H1 (cell line): ENCODE measurements around the gene PDIA5. TPM values are rescaled to one million over a fixed set of nuclear protein-coding genes. Genes with fewer than 3 reads are reported as not detected.

Source experiments
- CTCF ChIA-PET: fragments of 300-600 bp; sonication (Branson Sonifier 250); formaldehyde crosslinking; loops from one replicate; lab custom pipeline; 2021; ENCODE audit not compliant: partially characterized antibody; lab: Charles Lee
- POLR2A ChIA-PET: fragments of 300-600 bp; sonication (Branson Sonifier 250); formaldehyde crosslinking; loops from one replicate; lab custom pipeline; 2021; ENCODE audit warnings: inconsistent platforms; ENCODE audit not compliant: partially characterized antibody; lab: Charles Lee
- DNase-seq, 2 experiments: peaks; one replicate each; pipeline versions ENCODE4 v3.0.0 to v3.0.0-alpha.2; 2010 to 2022; ENCODE audit warnings: low spot score in 2 of 2, low read depth in 1 of 2, mixed read lengths in 1 of 2
- FAIRE-seq: peaks from 2 replicates; lab custom pipeline; 2011; peaks lifted over from hg19 to GRCh38; lab: Jason Lieb, UNC
- H2AFZ ChIP-seq: 2 replicates; pipeline ENCODE4 v1.8.1; 2012; ENCODE audit warnings: low read length, inconsistent platforms
- H2AK5ac ChIP-seq: 2 replicates; pipeline ENCODE4 v1.6.1; 2013; ENCODE audit warnings: low read depth, low read length
- H2BK120ac ChIP-seq: replicated peaks from 2 replicates; pipeline ENCODE3; 2013; ENCODE audit warnings: low read depth, low read length, inconsistent platforms
- H2BK12ac ChIP-seq: 2 replicates; pipeline ENCODE4 v1.6.1; 2013; ENCODE audit warnings: low read depth, low read length
- H2BK15ac ChIP-seq: 2 replicates; pipeline ENCODE4 v1.6.1; 2013; ENCODE audit warnings: low read length
- H2BK20ac ChIP-seq: 2 replicates; pipeline ENCODE4 v1.6.1; 2013; ENCODE audit warnings: low read length
- H2BK5ac ChIP-seq: 2 replicates; pipeline ENCODE4 v1.6.1; 2013; ENCODE audit warnings: low read depth, low read length
- H3K14ac ChIP-seq: 2 replicates; pipeline ENCODE4 v1.6.1; 2013; ENCODE audit warnings: inconsistent platforms; ENCODE audit not compliant: insufficient read length
- H3K18ac ChIP-seq: 2 replicates; pipeline ENCODE4 v1.6.1; 2013; ENCODE audit warnings: low read length; ENCODE audit errors: extremely low read depth
- H3K23ac ChIP-seq: 2 replicates; pipeline ENCODE4 v1.6.1; 2013; ENCODE audit warnings: inconsistent platforms; ENCODE audit not compliant: insufficient read length
- H3K23me2 ChIP-seq: 2 replicates; pipeline ENCODE4 v1.6.1; 2013; ENCODE audit warnings: low read depth, low read length
- H3K27ac ChIP-seq: 2 replicates; pipeline ENCODE4 v1.6.1; 2011; ENCODE audit warnings: low read depth, low read length, inconsistent platforms
- H3K27me3 ChIP-seq, 4 experiments: replicated peaks in 1 of 4; 1 replicate in 1 of 4; 2 replicates in 3 of 4; pipeline versions ENCODE4 v1.6.1 to v1.8.1; 2011 to 2013; ENCODE audit warnings: low read length in 3 of 4, mild to moderate bottlenecking in 3 of 4, inconsistent platforms in 2 of 4, mixed read lengths in 2 of 4, moderate library complexity in 1 of 4; ENCODE audit not compliant: control insufficient read depth in 3 of 4, insufficient read depth in 3 of 4; ENCODE audit errors: extremely low read depth in 1 of 4
- H3K36me3 ChIP-seq, 4 experiments: 2 replicates each; pipeline versions ENCODE4 v1.6.1 to v1.8.1; 2011 to 2013; ENCODE audit warnings: mild to moderate bottlenecking in 4 of 4, low read length in 3 of 4, moderate library complexity in 2 of 4, control low read depth in 1 of 4, inconsistent platforms in 1 of 4; ENCODE audit not compliant: insufficient read depth in 4 of 4, control insufficient read depth in 2 of 4
- H3K4ac ChIP-seq: replicated peaks from 2 replicates; pipeline ENCODE3; 2013; ENCODE audit warnings: low read length, low read depth, mixed read lengths, inconsistent platforms; ENCODE audit not compliant: insufficient read length
- H3K4me1 ChIP-seq, 4 experiments: replicated peaks in 1 of 4; 1 replicate in 1 of 4; 2 replicates in 3 of 4; pipeline versions ENCODE4 v1.6.1 to v1.8.1; 2011 to 2013; ENCODE audit warnings: low read length in 3 of 4, inconsistent platforms in 2 of 4, mixed read lengths in 1 of 4; ENCODE audit not compliant: insufficient read depth in 4 of 4, control insufficient read depth in 3 of 4
- H3K4me2 ChIP-seq, 2 experiments: 2 replicates each; pipeline versions ENCODE4 v1.6.1 to v1.8.1; 2011 to 2013; ENCODE audit warnings: low read depth in 2 of 2, low read length in 2 of 2, control low read depth in 1 of 2, inconsistent platforms in 1 of 2, mild to moderate bottlenecking in 1 of 2; ENCODE audit not compliant: insufficient read depth in 1 of 2
- H3K4me3 ChIP-seq, 4 experiments: fragments of 200-600, 300-600 bp in 1 of 4; sonication (generic), shearing (Covaris generic), sonication (Bioruptor Twin) in 1 of 4; 2 replicates each; pipeline versions ENCODE4 v1.5.1 to v1.8.1; 2011 to 2016; ENCODE audit warnings: low read length in 4 of 4, low read depth in 3 of 4, control low read depth in 2 of 4, inconsistent platforms in 2 of 4, mild to moderate bottlenecking in 2 of 4, mixed read lengths in 1 of 4, moderate library complexity in 1 of 4; ENCODE audit not compliant: insufficient read depth in 2 of 4; ENCODE audit errors: extremely low read depth in 1 of 4
- H3K56ac ChIP-seq: replicated peaks from 2 replicates; pipeline ENCODE3; 2013; ENCODE audit warnings: low read depth, mild to moderate bottlenecking, mixed read lengths, low read length, inconsistent platforms; ENCODE audit not compliant: insufficient read length
- H3K79me1 ChIP-seq: 2 replicates; pipeline ENCODE4 v1.6.1; 2013; ENCODE audit warnings: low read depth, low read length, control low read depth
- H3K79me2 ChIP-seq, 2 experiments: 2 replicates each; pipeline versions ENCODE4 v1.6.1 to v1.8.1; 2012 to 2013; ENCODE audit warnings: low read length in 2 of 2, mild to moderate bottlenecking in 2 of 2, inconsistent platforms in 1 of 2; ENCODE audit not compliant: insufficient read depth in 2 of 2, control insufficient read depth in 1 of 2
- H3K9ac ChIP-seq, 4 experiments: replicated peaks in 1 of 4; 1 replicate in 1 of 4; 2 replicates in 3 of 4; pipeline versions ENCODE4 v1.6.1 to v1.8.1; 2011 to 2013; ENCODE audit warnings: low read depth in 3 of 4, low read length in 3 of 4, control low read depth in 2 of 4, mild to moderate bottlenecking in 2 of 4, moderate library complexity in 2 of 4, inconsistent platforms in 1 of 4; ENCODE audit errors: extremely low read depth in 1 of 4
- H3K9me3 ChIP-seq, 2 experiments: 2 replicates each; pipeline versions ENCODE4 v1.6.1 to v1.8.1; 2012 to 2013; ENCODE audit warnings: mild to moderate bottlenecking in 2 of 2, moderate library complexity in 2 of 2, control low read depth in 1 of 2, inconsistent platforms in 1 of 2, low read depth in 1 of 2, low read length in 1 of 2, mixed read lengths in 1 of 2; ENCODE audit not compliant: insufficient read depth in 2 of 2
- H4K20me1 ChIP-seq, 2 experiments: replicated peaks in 1 of 2; 2 replicates each; pipeline versions ENCODE3 to v1.8.1; 2011 to 2013; ENCODE audit warnings: inconsistent platforms in 2 of 2, low read length in 2 of 2, mild to moderate bottlenecking in 1 of 2; ENCODE audit not compliant: insufficient read depth in 2 of 2, control insufficient read depth in 1 of 2
- H4K5ac ChIP-seq: 2 replicates; pipeline ENCODE4 v1.6.1; 2013; ENCODE audit warnings: low read length, low read depth, mixed read lengths, inconsistent platforms; ENCODE audit not compliant: insufficient read length
- H4K8ac ChIP-seq: 2 replicates; pipeline ENCODE4 v1.8.0; 2013; ENCODE audit warnings: mild to moderate bottlenecking, moderate library complexity, low read length, inconsistent platforms; ENCODE audit not compliant: insufficient read depth; ENCODE audit errors: extremely low read depth
- H4K91ac ChIP-seq: replicated peaks from 2 replicates; pipeline ENCODE3; 2013; ENCODE audit warnings: low read length, mixed read lengths, inconsistent platforms; ENCODE audit not compliant: insufficient read length
- BACH1 ChIP-seq: IDR thresholded peaks from 2 replicates; pipeline ENCODE4 v1.6.1; 2012; ENCODE audit warnings: low read length, improper control_type of control experiment
- CEBPB ChIP-seq: IDR thresholded peaks from 2 replicates; pipeline ENCODE4 v1.6.1; 2012; ENCODE audit warnings: low read depth, low read length
- CREB1 ChIP-seq: IDR thresholded peaks from 2 replicates; pipeline ENCODE4 v1.6.1; 2012; ENCODE audit warnings: inconsistent platforms
- EZH2 ChIP-seq: fragments of 200-600 bp; sonication (generic); IDR thresholded peaks from 2 replicates; pipeline ENCODE4 v1.7.1; 2012; ENCODE audit warnings: low read depth, mild to moderate bottlenecking, moderate library complexity, low read length, inconsistent platforms; ENCODE audit not compliant: severe bottlenecking
- KDM4A ChIP-seq: IDR thresholded peaks from one replicate; pipeline ENCODE4 v1.7.1; 2012; ENCODE audit warnings: low read depth, mild to moderate bottlenecking, moderate library complexity, low read length, inconsistent platforms; ENCODE audit not compliant: severe bottlenecking
- POLR2A ChIP-seq, 2 experiments: IDR thresholded peaks; 1 replicate in 1 of 2; 2 replicates in 1 of 2; pipeline ENCODE4 v1.6.1; 2011; ENCODE audit warnings: low read depth in 2 of 2, low read length in 2 of 2, mild to moderate bottlenecking in 2 of 2; ENCODE audit errors: control extremely low read depth in 1 of 2
- POU5F1 ChIP-seq: IDR thresholded peaks from 2 replicates; pipeline ENCODE4 v1.6.1; 2011; ENCODE audit warnings: low read depth, mild to moderate bottlenecking, low read length, moderate library complexity
- SP2 ChIP-seq: IDR thresholded peaks from 2 replicates; pipeline ENCODE4 v1.6.1; 2012; ENCODE audit warnings: mild to moderate bottlenecking, low read length, inconsistent platforms
- TCF12 ChIP-seq: IDR thresholded peaks from 2 replicates; pipeline ENCODE4 v1.6.1; 2011; ENCODE audit warnings: low read depth, mild to moderate bottlenecking, low read length
- WGBS, 2 experiments: shearing (Covaris generic) in 1 of 2; methylation state at CpG; one replicate each; pipeline versions ENCODE4 v1.1.6 to v1.1.7; 2013 to 2015; ENCODE audit warnings: low lambda C conversion rate in 2 of 2, mixed read lengths in 2 of 2, inconsistent platforms in 1 of 2, low coverage in 1 of 2, missing lambda C conversion rate in 1 of 2; ENCODE audit not compliant: insufficient replicate concordance in 2 of 2, insufficient coverage in 1 of 2, insufficient read length in 1 of 2; ENCODE audit errors: extremely low coverage in 1 of 2, missing lambda C conversion rate in 1 of 2; 5-methylcytosine and 5-hydroxymethylcytosine counted together
- polyA plus RNA-seq, 7 experiments: library from polyadenylated mRNA; depleted of rRNA in 3 of 7; stranded (reverse) in 5 of 7; unstranded in 2 of 7; fragments of >200 nt in 5 of 7; fragments of 200-250 nt in 2 of 7; gene quantifications; 1 replicate in 5 of 7; 2 replicates in 1 of 7; 4 replicates in 1 of 7; pipeline versions ENCODE4 v1.2.1 to v1.2.3, GENCODE V29; 2011 to 2013; ENCODE audit warnings: missing spikeins in 2 of 7, mixed read lengths in 2 of 7
- total RNA-seq: library from RNA; stranded (reverse); fragmentation: NEBNext Ultra II Directional; extraction: Animal tissue kit (Norgen Biotek cat#: 25700); gene quantifications from 2 replicates; pipeline ENCODE4 v1.2.1, GENCODE V29; 2021
- TF ChIP-seq, protein P1 (sequence below): IDR thresholded peaks from 2 replicates; pipeline ENCODE4 v1.6.1; 2012; ENCODE audit warnings: low read length, inconsistent platforms
- TF ChIP-seq, protein P2 (sequence below): IDR thresholded peaks from 2 replicates; pipeline ENCODE4 v1.6.1; 2012; ENCODE audit warnings: inconsistent platforms

Gene PDIA5
- total and polyA plus RNA-seq, 2 of the 8 experiments (the other 6 are each of a cell fraction or from before 2014, with no cell fraction given), result 18.2 to 32.8 TPM

DNA sequence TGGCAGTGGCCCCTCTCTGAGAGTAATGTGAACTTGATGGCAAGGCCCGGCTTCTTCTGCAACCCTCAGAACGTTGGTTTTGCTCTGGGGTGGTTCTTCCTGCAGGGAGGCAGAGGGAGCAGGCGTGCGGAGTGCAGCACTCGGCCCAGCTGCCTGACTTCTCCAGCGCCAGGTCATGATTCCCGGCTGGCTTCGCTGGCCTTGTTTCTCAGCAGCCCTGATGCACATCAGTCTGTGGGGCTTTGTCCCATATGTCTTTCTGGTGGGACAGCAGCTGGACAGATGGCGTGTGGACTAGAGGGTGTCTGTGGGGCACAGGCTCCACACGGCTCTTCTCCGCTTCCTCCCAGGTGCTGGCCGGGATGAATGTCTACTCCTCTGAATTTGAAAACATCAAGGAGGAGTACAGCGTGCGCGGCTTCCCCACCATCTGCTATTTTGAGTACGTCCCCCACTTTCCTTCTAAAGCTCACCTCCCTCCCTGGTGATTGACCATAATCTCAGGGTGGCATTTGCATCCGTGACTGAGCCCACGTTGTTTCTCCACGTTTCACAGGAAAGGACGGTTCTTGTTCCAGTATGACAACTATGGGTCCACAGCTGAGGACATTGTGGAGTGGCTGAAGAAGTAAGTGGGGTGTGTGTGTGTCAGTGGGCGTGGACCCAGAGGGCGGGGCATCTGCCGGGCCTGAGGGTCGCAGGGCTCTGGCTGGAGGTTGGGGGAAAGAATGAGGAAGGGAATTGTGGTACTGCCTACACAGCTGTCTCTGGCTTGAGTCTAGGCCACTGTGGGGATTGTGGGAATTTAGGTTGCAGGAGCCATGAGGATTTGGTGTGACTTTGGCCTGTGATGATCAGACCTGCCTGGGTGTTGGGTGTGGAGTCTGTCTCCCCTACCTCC is 57.1 kb downstream of the PDIA5 start:
- Histone ChIP-seq H2BK5ac (no peak overlapping the region), H2AK5ac (no peak overlapping the region), H3K79me1 (no peaks in the 10 kb centered on the region), H3K9me3 (no peaks in the 10 kb centered on the region), H3K4me1 (peaks cover 0 to 11% (median 2%) of the 10 kb centered on the region in 4 experiments; a peak in 6 of 7 replicates), H4K8ac (no peak overlapping the region), H3K18ac (no peak overlapping the region), H2AFZ (no peak overlapping the region), H2BK15ac (no peak overlapping the region), H3K79me2 (no peaks in the 10 kb centered on the region), H3K9ac (no peak overlapping the region), H3K14ac (no peak overlapping the region), H2BK12ac (no peak overlapping the region), H4K5ac (no peak overlapping the region), H4K20me1 (no peaks in the 10 kb centered on the region), H3K4ac (no peak overlapping the region), H3K23ac (no peak overlapping the region), H3K4me3 (no peak overlapping the region), H3K27me3 (no peaks in the 10 kb centered on the region), H3K23me2 (no peaks in the 10 kb centered on the region), H2BK120ac (no peak overlapping the region), H2BK20ac (no peak overlapping the region), H4K91ac (no peak overlapping the region), H3K4me2 (no peak overlapping the region), H3K27ac (no peak overlapping the region), H3K36me3 (peaks cover 2 to 12% (median 6%) of the 10 kb centered on the region in 4 experiments; a peak in 4 of 8 replicates), H3K56ac (no peak overlapping the region)
- POLR2A ChIA-PET, result no interaction called here
- DNase-seq (no peak), FAIRE-seq (no peak)
- 94% methylated on average over 24 of the region's 24 CpGs; no CpG with 5 or more reads in 1 of the 2 experiments for WGBS, 2 experiments
- CTCF ChIA-PET, result interaction anchor here (0.6 kb wide), 1 partner anchor 158 kb away, joined by 3 read pairs; no protein-coding TSS in a partner anchor
- no peak for TF ChIP-seq POU5F1
- TF ChIP-seq EZH2, result no peak
- no peak for TF ChIP-seq SP2
- TF ChIP-seq CEBPB, result no peak
- TF ChIP-seq CREB1, result no peak
- TF ChIP-seq, protein P1, sequence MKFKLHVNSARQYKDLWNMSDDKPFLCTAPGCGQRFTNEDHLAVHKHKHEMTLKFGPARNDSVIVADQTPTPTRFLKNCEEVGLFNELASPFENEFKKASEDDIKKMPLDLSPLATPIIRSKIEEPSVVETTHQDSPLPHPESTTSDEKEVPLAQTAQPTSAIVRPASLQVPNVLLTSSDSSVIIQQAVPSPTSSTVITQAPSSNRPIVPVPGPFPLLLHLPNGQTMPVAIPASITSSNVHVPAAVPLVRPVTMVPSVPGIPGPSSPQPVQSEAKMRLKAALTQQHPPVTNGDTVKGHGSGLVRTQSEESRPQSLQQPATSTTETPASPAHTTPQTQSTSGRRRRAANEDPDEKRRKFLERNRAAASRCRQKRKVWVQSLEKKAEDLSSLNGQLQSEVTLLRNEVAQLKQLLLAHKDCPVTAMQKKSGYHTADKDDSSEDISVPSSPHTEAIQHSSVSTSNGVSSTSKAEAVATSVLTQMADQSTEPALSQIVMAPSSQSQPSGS, result no peak
- no peak for TF ChIP-seq BACH1
- no peak for TF ChIP-seq POLR2A (IDR thresholded peaks at IDR 0.05; ENCODE audit: control extremely low read depth in 1 of 2, low read depth in 2 of 2, low read length in 2 of 2)
- no peak for TF ChIP-seq TCF12
- TF ChIP-seq, protein P2, sequence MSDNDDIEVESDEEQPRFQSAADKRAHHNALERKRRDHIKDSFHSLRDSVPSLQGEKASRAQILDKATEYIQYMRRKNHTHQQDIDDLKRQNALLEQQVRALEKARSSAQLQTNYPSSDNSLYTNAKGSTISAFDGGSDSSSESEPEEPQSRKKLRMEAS, result no peak
- no peak for TF ChIP-seq KDM4A
